Omental fat pad (tissue), 4 donors: ENCODE results near the gene HPGD. TPM values are rescaled to one million over a fixed set of nuclear protein-coding genes. Genes with fewer than 3 reads are reported as not detected.

Experiments
- ATAC-seq: fragments of 150-250 bp; one replicate; pipeline ENCODE4 v1.9.1; 2016; ENCODE audit warnings: mild to moderate bottlenecking, moderate library complexity; ENCODE audit not compliant: low FRiP score
- DNase-seq: peaks from one replicate; pipeline ENCODE4 v3.0.0-alpha.2; 2019; ENCODE audit warnings: low spot score
- CTCF ChIP-seq, 3 donors: fragments of 450-650 bp; IDR thresholded peaks; one replicate each; pipeline ENCODE4 v1.5.1; 2016 to 2017; ENCODE audit warnings: antibody characterized with exemption in 3 of 3, mild to moderate bottlenecking in 3 of 3, moderate library complexity in 2 of 3
- total RNA-seq, 4 donors: library from RNA; depleted of rRNA; stranded (reverse); fragments of >200 nt; gene quantifications; one replicate each; pipeline ENCODE4 v1.1.0, GENCODE V29; 2016

The HPGD gene
- total RNA-seq, 4 donors from 2014 or later: 4.8 to 33.7 (median 17.9) TPM

GRCh38 chr4:174517502-174518445, 4.5 kb downstream of the HPGD start:
- no peak for ATAC-seq
- no peak for DNase-seq
- no peak for TF ChIP-seq CTCF (IDR thresholded peaks at IDR 0.05)

- ATAC-seq (no peak), DNase-seq (no peak)
- TF ChIP-seq CTCF (IDR thresholded peaks at IDR 0.05): no peak
Observed at GRCh38 chr4:174516794-174517193, 5.5 kb downstream of the HPGD start.

- no peak for TF ChIP-seq CTCF (IDR thresholded peaks at IDR 0.05)
- no peak for DNase-seq
- no peak for ATAC-seq
Observed at GRCh38 chr4:174516345-174516744, 5.9 kb downstream of the HPGD start.

- ATAC-seq (no peak), DNase-seq (no peak)
- no peak for TF ChIP-seq CTCF (IDR thresholded peaks at IDR 0.05)
Observed at GRCh38 chr4:174512745-174513144, 9.5 kb downstream of the HPGD start.

GRCh38 chr4:174505892-174506291, 16.4 kb downstream of the HPGD start:
- no peak for TF ChIP-seq CTCF (IDR thresholded peaks at IDR 0.05)
- ATAC-seq: no peak
- DNase-seq: no peak

GRCh38 chr4:174505007-174505406, 17.3 kb downstream of the HPGD start:
- TF ChIP-seq CTCF (IDR thresholded peaks at IDR 0.05): no peak
- no peak for DNase-seq
- ATAC-seq: no peak
